ENCODE data around the gene CD274.
"Not testable (repeated sequence)": the region's sequence is repeated elsewhere in the genome, so short reads cannot be mapped to it uniquely, and the experiment has no call there.

The CD274 gene

GRCh38 chr9:5438301-5439162, 11.8 kb upstream of the CD274 start:
- peak; percentile 73 to 83 (median 76) for DNase-seq

- no peak for DNase-seq
These were observed 9.9 kb upstream of the CD274 start for GRCh38 chr9:5440426-5440825.

GRCh38 chr9:5441043-5441442, 9.3 kb upstream of the CD274 start:
- peak; percentile 59 to 79 (median 60) for DNase-seq

GRCh38 chr9:5442400-5443011, 7.8 kb upstream of the CD274 start:
- DNase-seq: peak; percentile 66 to 76 (median 76)

GRCh38 chr9:5443850-5444249, 6.5 kb upstream of the CD274 start:
- peak; percentile 54 to 64 (median 57) for DNase-seq

- DNase-seq: not testable (repeated sequence)
These were observed 5.2 kb upstream of the CD274 start for GRCh38 chr9:5445096-5445495.

GRCh38 chr9:5445886-5446285, 4.5 kb upstream of the CD274 start:
- DNase-seq: peak; percentile 36 to 90 (median 70)

GRCh38 chr9:5446451-5447236, 3.7 kb upstream of the CD274 start:
- no peak for DNase-seq

GRCh38 chr9:5447337-5447736, 3.0 kb upstream of the CD274 start:
- no peak for DNase-seq

- no peak for DNase-seq
These were observed 2.3 kb upstream of the CD274 start for GRCh38 chr9:5448016-5448415.

- DNase-seq: peak; percentile 56 to 73 (median 71)
These were observed 1.6 kb upstream of the CD274 start for GRCh38 chr9:5448461-5449435.

GRCh38 chr9:5449521-5450358, 602 bp upstream of the CD274 start:
- peak; percentile 41 to 84 (median 65) for DNase-seq

- DNase-seq: peak; percentile 70 to 87 (median 75)
These were observed 1.9 kb downstream of the CD274 start for GRCh38 chr9:5452286-5452609.

- no peak for DNase-seq
These were observed 2.7 kb downstream of the CD274 start for GRCh38 chr9:5453004-5453403.

- DNase-seq: peak in 1 of 3 donors; percentile 32
These were observed 3.3 kb downstream of the CD274 start for GRCh38 chr9:5453673-5454072.

- peak; percentile 68 to 94 (median 89) for DNase-seq
These were observed 4.8 kb downstream of the CD274 start for GRCh38 chr9:5455181-5455580.

- peak; percentile 85 to 96 (median 89) for DNase-seq
These were observed 9.0 kb downstream of the CD274 start for GRCh38 chr9:5459289-5459829.

- no peak for DNase-seq
These were observed 9.8 kb downstream of the CD274 start for GRCh38 chr9:5460157-5460556.

GRCh38 chr9:5464831-5465330, 14.5 kb downstream of the CD274 start:
- DNase-seq: not testable (repeated sequence)

GRCh38 chr9:5466005-5466404, 15.7 kb downstream of the CD274 start:
- DNase-seq: peak; percentile 54 to 88 (median 65)

GRCh38 chr9:5466766-5467165, 16.4 kb downstream of the CD274 start:
- DNase-seq: peak; percentile 56 to 68 (median 56)

All from suppressor macrophage treated with lipopolysaccharide for 1 hour (primary cell).